ENCODE results near the gene CD48.

The CD48 gene

GRCh38 chr1:160645386-160646130 is 66.1 kb downstream of the CD48 start:
- Histone ChIP-seq H3K36me3 (ENCODE audit: control insufficient read depth in 1 of 2, insufficient read depth in 2 of 2, low read length in 2 of 2) (no peaks in the 10 kb centered on the region), H3K4me1 (ENCODE audit: control insufficient read depth in 1 of 2, insufficient read depth in 2 of 2, low read length in 2 of 2) (peaks cover 0 to 5% of the 10 kb centered on the region in 2 donors), H3K4me3 (ENCODE audit: low read depth in 1 of 2, low read length in 2 of 2) (peak overlapping the region in 1 of 2 donors; percentile 53), H3K9me3 (ENCODE audit: control insufficient read depth in 1 of 2, low read length in 2 of 2) (no peaks in the 10 kb centered on the region), H3K27ac (ENCODE audit: low read length) (peak overlapping the region; percentile 47), H3K27me3 (ENCODE audit: low read depth, low read length) (no peaks in the 10 kb centered on the region)

- Histone ChIP-seq H3K4me3 (ENCODE audit: low read depth in 1 of 2, low read length in 2 of 2) (no peak overlapping the region), H3K27ac (ENCODE audit: low read length) (no peak overlapping the region), H3K9me3 (ENCODE audit: control insufficient read depth in 1 of 2, low read length in 2 of 2) (no peaks in the 10 kb centered on the region), H3K4me1 (ENCODE audit: control insufficient read depth in 1 of 2, insufficient read depth in 2 of 2, low read length in 2 of 2) (peaks cover 0 to 5% of the 10 kb centered on the region in 2 donors), H3K36me3 (ENCODE audit: control insufficient read depth in 1 of 2, insufficient read depth in 2 of 2, low read length in 2 of 2) (no peaks in the 10 kb centered on the region), H3K27me3 (ENCODE audit: low read depth, low read length) (no peaks in the 10 kb centered on the region)
These were observed 67.2 kb downstream of the CD48 start for GRCh38 chr1:160644399-160644798.

- no peak overlapping the region for H3K27ac ChIP-seq (ENCODE audit: low read length)
- no peaks in the 10 kb centered on the region for H3K27me3 ChIP-seq (ENCODE audit: low read depth, low read length)
- peaks cover 0 to 5% of the 10 kb centered on the region in 2 donors for H3K4me1 ChIP-seq (ENCODE audit: control insufficient read depth in 1 of 2, insufficient read depth in 2 of 2, low read length in 2 of 2)
- no peaks in the 10 kb centered on the region for H3K36me3 ChIP-seq (ENCODE audit: control insufficient read depth in 1 of 2, insufficient read depth in 2 of 2, low read length in 2 of 2)
- H3K9me3 ChIP-seq (ENCODE audit: control insufficient read depth in 1 of 2, low read length in 2 of 2) = no peaks in the 10 kb centered on the region
- H3K4me3 ChIP-seq (ENCODE audit: low read depth in 1 of 2, low read length in 2 of 2) = peak overlapping the region in 1 of 2 donors; percentile 2
These were observed 68.5 kb downstream of the CD48 start for GRCh38 chr1:160643138-160643537.

GRCh38 chr1:160642281-160642644 is 69.4 kb downstream of the CD48 start:
- Histone ChIP-seq H3K4me3 (ENCODE audit: low read depth in 1 of 2, low read length in 2 of 2) (no peak overlapping the region), H3K27ac (ENCODE audit: low read length) (no peak overlapping the region), H3K36me3 (ENCODE audit: control insufficient read depth in 1 of 2, insufficient read depth in 2 of 2, low read length in 2 of 2) (no peaks in the 10 kb centered on the region), H3K27me3 (ENCODE audit: low read depth, low read length) (no peaks in the 10 kb centered on the region), H3K9me3 (ENCODE audit: control insufficient read depth in 1 of 2, low read length in 2 of 2) (no peaks in the 10 kb centered on the region), H3K4me1 (ENCODE audit: control insufficient read depth in 1 of 2, insufficient read depth in 2 of 2, low read length in 2 of 2) (peaks cover 0 to 5% of the 10 kb centered on the region in 2 donors)

GRCh38 chr1:160641323-160642280 is 70.0 kb downstream of the CD48 start:
- no peak overlapping the region for H3K27ac ChIP-seq (ENCODE audit: low read length)
- H3K4me1 ChIP-seq (ENCODE audit: control insufficient read depth in 1 of 2, insufficient read depth in 2 of 2, low read length in 2 of 2) = peaks cover 0 to 4% of the 10 kb centered on the region in 2 donors
- H3K4me3 ChIP-seq (ENCODE audit: low read depth in 1 of 2, low read length in 2 of 2) = no peak overlapping the region
- H3K9me3 ChIP-seq (ENCODE audit: control insufficient read depth in 1 of 2, low read length in 2 of 2) = no peaks in the 10 kb centered on the region
- no peaks in the 10 kb centered on the region for H3K27me3 ChIP-seq (ENCODE audit: low read depth, low read length)
- no peaks in the 10 kb centered on the region for H3K36me3 ChIP-seq (ENCODE audit: control insufficient read depth in 1 of 2, insufficient read depth in 2 of 2, low read length in 2 of 2)

- H3K27me3 ChIP-seq (ENCODE audit: low read depth, low read length) = no peaks in the 10 kb centered on the region
- H3K27ac ChIP-seq (ENCODE audit: low read length) = no peak overlapping the region
- no peaks in the 10 kb centered on the region for H3K9me3 ChIP-seq (ENCODE audit: control insufficient read depth in 1 of 2, low read length in 2 of 2)
- H3K4me3 ChIP-seq (ENCODE audit: low read depth in 1 of 2, low read length in 2 of 2) = no peak overlapping the region
- no peaks in the 10 kb centered on the region for H3K36me3 ChIP-seq (ENCODE audit: control insufficient read depth in 1 of 2, insufficient read depth in 2 of 2, low read length in 2 of 2)
- no peaks in the 10 kb centered on the region for H3K4me1 ChIP-seq (ENCODE audit: control insufficient read depth in 1 of 2, insufficient read depth in 2 of 2, low read length in 2 of 2)
These were observed 71.1 kb downstream of the CD48 start for GRCh38 chr1:160640359-160641123.

- no peaks in the 10 kb centered on the region for H3K4me1 ChIP-seq (ENCODE audit: control insufficient read depth in 1 of 2, insufficient read depth in 2 of 2, low read length in 2 of 2)
- H3K4me3 ChIP-seq (ENCODE audit: low read depth in 1 of 2, low read length in 2 of 2) = no peak overlapping the region
- H3K36me3 ChIP-seq (ENCODE audit: control insufficient read depth in 1 of 2, insufficient read depth in 2 of 2, low read length in 2 of 2) = no peaks in the 10 kb centered on the region
- no peaks in the 10 kb centered on the region for H3K27me3 ChIP-seq (ENCODE audit: low read depth, low read length)
- no peaks in the 10 kb centered on the region for H3K9me3 ChIP-seq (ENCODE audit: control insufficient read depth in 1 of 2, low read length in 2 of 2)
- H3K27ac ChIP-seq (ENCODE audit: low read length) = no peak overlapping the region
These were observed 72.0 kb downstream of the CD48 start for GRCh38 chr1:160639652-160640051.

GRCh38 chr1:160638926-160639325 is 72.7 kb downstream of the CD48 start:
- Histone ChIP-seq H3K9me3 (ENCODE audit: control insufficient read depth in 1 of 2, low read length in 2 of 2) (no peaks in the 10 kb centered on the region), H3K27ac (ENCODE audit: low read length) (peak overlapping the region; percentile 29), H3K4me1 (ENCODE audit: control insufficient read depth in 1 of 2, insufficient read depth in 2 of 2, low read length in 2 of 2) (no peaks in the 10 kb centered on the region), H3K4me3 (ENCODE audit: low read depth in 1 of 2, low read length in 2 of 2) (no peak overlapping the region), H3K27me3 (ENCODE audit: low read depth, low read length) (no peaks in the 10 kb centered on the region), H3K36me3 (ENCODE audit: control insufficient read depth in 1 of 2, insufficient read depth in 2 of 2, low read length in 2 of 2) (no peaks in the 10 kb centered on the region)

GRCh38 chr1:160638540-160638857 is 73.1 kb downstream of the CD48 start:
- Histone ChIP-seq H3K27ac (ENCODE audit: low read length) (peak overlapping the region; percentile 29), H3K36me3 (ENCODE audit: control insufficient read depth in 1 of 2, insufficient read depth in 2 of 2, low read length in 2 of 2) (no peaks in the 10 kb centered on the region), H3K4me3 (ENCODE audit: low read depth in 1 of 2, low read length in 2 of 2) (no peak overlapping the region), H3K27me3 (ENCODE audit: low read depth, low read length) (no peaks in the 10 kb centered on the region), H3K4me1 (ENCODE audit: control insufficient read depth in 1 of 2, insufficient read depth in 2 of 2, low read length in 2 of 2) (no peaks in the 10 kb centered on the region), H3K9me3 (ENCODE audit: control insufficient read depth in 1 of 2, low read length in 2 of 2) (no peaks in the 10 kb centered on the region)

GRCh38 chr1:160637821-160638539 is 73.6 kb downstream of the CD48 start:
- no peak overlapping the region for H3K4me3 ChIP-seq (ENCODE audit: low read depth in 1 of 2, low read length in 2 of 2)
- no peaks in the 10 kb centered on the region for H3K36me3 ChIP-seq (ENCODE audit: control insufficient read depth in 1 of 2, insufficient read depth in 2 of 2, low read length in 2 of 2)
- H3K27ac ChIP-seq (ENCODE audit: low read length) = peak overlapping the region; percentile 29
- no peaks in the 10 kb centered on the region for H3K27me3 ChIP-seq (ENCODE audit: low read depth, low read length)
- no peaks in the 10 kb centered on the region for H3K4me1 ChIP-seq (ENCODE audit: control insufficient read depth in 1 of 2, insufficient read depth in 2 of 2, low read length in 2 of 2)
- no peaks in the 10 kb centered on the region for H3K9me3 ChIP-seq (ENCODE audit: control insufficient read depth in 1 of 2, low read length in 2 of 2)
